ENCODE results near the gene DTNB.

DTNB gene

DNA sequence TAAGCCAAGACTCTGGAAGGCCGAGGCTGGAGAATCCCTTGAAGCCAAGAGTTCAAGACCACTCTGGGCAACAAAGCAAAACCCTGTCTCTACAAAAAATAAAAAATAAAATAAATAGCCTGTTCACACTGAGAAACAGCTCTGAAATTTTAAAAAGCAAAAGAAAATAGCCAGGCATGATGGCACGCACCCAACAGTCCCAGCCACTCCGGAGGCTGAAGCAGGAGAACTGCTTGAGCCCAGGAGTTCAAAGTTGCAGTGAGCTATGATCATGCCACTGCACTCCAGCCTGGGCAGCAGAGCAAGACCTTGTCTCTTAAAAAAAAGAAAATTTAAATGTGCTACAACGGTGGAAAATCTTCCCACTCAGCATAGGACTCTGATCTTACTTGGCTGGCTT is 52.7 kb downstream of the DTNB start:
- DNase-seq (ENCODE audit: low spot score) = no peak
- in situ Hi-C loops (cut with MboI; ENCODE audit: low sequenced_read_pairs, unreplicated experiment) = no loop called here
- TF ChIP-seq, protein P1, sequence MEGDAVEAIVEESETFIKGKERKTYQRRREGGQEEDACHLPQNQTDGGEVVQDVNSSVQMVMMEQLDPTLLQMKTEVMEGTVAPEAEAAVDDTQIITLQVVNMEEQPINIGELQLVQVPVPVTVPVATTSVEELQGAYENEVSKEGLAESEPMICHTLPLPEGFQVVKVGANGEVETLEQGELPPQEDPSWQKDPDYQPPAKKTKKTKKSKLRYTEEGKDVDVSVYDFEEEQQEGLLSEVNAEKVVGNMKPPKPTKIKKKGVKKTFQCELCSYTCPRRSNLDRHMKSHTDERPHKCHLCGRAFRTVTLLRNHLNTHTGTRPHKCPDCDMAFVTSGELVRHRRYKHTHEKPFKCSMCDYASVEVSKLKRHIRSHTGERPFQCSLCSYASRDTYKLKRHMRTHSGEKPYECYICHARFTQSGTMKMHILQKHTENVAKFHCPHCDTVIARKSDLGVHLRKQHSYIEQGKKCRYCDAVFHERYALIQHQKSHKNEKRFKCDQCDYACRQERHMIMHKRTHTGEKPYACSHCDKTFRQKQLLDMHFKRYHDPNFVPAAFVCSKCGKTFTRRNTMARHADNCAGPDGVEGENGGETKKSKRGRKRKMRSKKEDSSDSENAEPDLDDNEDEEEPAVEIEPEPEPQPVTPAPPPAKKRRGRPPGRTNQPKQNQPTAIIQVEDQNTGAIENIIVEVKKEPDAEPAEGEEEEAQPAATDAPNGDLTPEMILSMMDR (IDR thresholded peaks at IDR 0.05; ENCODE audit: borderline replicate concordance, control extremely low read depth, extremely low read depth, insufficient read depth, missing control alignments) = no peak

DNA sequence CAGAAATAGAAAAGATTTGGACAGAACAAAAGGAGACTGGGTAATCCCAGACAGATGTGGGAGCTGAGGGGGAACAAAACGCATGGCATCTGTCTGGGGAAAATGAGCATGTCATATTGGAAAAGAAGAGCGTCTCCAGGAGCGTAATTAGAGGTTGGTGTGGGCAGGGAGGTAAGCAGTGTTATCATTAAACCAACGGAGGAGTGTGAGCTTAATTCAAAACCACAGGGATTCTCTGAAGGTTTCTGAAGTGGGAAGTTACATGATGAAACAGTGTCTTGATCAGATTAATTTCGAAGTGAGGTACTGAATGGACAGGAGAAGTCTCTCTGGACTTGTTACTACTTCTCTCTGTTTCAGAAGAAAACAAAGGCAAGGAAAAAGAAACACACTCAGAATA is 53.3 kb downstream of the DTNB start:
- in situ Hi-C loops (cut with MboI; ENCODE audit: low sequenced_read_pairs, unreplicated experiment) = no loop called here
- no peak for DNase-seq (ENCODE audit: low spot score)
- TF ChIP-seq, protein P1 (IDR thresholded peaks at IDR 0.05; ENCODE audit: borderline replicate concordance, control extremely low read depth, extremely low read depth, insufficient read depth, missing control alignments) = no peak

DNA sequence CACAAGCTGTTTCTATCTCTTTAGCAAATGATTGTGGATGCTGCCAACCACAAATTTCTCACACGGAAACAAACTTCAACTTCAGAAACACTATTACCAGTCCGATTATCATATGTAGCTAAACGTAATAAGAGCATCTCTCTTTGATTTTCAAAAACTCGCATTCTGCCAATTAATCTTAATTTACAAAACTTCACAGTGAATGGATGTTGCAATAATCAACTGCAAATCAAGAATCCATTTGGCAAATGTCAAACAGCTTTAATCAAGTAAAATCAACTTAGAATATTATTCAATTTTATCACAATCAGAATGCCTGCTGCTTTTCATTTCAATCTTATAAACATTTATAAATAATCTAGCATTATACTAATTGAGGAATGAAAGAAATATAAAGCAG is 54.2 kb downstream of the DTNB start:
- TF ChIP-seq, protein P1 (IDR thresholded peaks at IDR 0.05; ENCODE audit: borderline replicate concordance, control extremely low read depth, extremely low read depth, insufficient read depth, missing control alignments) = no peak
- in situ Hi-C loops (cut with MboI; ENCODE audit: low sequenced_read_pairs, unreplicated experiment) = no loop called here
- no peak for DNase-seq (ENCODE audit: low spot score)

DNA sequence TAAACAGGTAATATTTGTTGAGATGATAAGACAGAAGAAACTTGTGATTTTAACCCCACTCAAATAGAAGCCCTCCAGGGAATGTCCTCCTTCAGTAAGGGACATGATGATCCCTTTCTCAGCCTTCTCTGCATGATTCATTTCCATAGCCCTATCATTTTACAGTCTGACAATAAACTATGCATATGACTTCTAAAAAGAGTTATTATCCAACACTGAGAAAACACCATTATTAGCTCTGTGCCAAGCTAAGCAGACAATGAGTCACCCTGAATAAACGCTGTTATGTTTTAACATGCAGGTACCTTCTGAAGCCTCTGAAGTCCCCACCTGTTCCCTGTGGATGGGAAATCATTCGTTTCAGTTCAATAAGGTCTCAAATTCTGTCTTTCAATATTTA is 54.7 kb downstream of the DTNB start:
- no peak for DNase-seq (ENCODE audit: low spot score)
- in situ Hi-C loops (cut with MboI; ENCODE audit: low sequenced_read_pairs, unreplicated experiment) = no loop called here

DNA sequence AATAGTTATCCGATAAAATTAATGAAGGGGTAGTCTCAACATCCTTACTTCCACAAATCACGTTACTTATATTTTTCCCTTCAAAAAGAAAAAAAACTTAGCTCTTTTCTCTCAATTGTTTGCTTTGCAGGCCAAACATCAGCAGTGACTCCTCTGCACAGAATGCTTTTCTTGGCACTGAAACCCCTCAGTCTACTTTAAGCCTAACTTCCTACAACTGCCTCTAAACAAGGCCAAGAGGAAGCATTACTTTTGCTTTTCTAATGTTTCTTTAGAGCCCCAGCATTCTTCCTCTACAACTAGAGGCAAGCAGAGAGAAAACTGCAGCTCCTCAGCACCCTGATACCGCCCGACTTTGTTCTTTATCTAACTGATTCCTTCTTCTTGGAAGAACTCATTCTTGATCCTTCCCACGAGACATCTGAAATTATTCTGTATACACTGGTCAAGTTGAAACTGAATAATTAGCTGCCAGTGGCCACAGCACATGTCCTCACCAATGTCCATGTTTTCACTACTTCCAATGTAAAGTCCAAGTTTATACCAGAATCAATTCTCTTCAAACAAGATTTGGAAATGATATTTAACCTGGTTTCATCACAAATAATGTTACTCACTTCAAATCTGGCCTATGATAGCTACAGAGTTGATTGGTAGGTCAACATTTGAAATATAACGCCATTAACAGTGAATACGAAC is 55.3 kb downstream of the DTNB start:
- in situ Hi-C loops (cut with MboI; ENCODE audit: low sequenced_read_pairs, unreplicated experiment) = no loop called here
- TF ChIP-seq, protein P1 (IDR thresholded peaks at IDR 0.05; ENCODE audit: borderline replicate concordance, control extremely low read depth, extremely low read depth, insufficient read depth, missing control alignments) = no peak
- DNase-seq (ENCODE audit: low spot score) = no peak

More for the DNA sequence above, 54.7 kb downstream of the DTNB start:
- TF ChIP-seq, protein P1 (IDR thresholded peaks at IDR 0.05; ENCODE audit: borderline replicate concordance, control extremely low read depth, extremely low read depth, insufficient read depth, missing control alignments) = no peak

DNA sequence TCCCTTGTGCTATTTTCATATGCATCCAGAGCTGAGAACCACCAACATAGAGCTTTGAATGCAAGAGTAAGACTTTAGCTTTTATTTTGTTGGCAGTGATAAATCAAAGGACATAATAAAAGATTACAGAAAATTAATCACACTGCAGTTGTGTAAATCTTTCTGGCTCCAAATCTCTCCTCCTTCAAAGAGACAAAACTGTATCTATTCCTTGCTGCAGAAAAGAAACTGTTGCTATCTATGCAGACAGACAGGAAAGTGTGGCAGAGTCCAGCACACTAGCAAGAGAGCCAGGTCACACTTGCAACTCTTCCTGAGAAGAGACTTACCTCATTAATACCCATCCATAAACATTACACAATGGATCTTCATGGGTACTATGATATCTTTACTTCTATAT is 57.5 kb downstream of the DTNB start:
- TF ChIP-seq, protein P1 (IDR thresholded peaks at IDR 0.05; ENCODE audit: borderline replicate concordance, control extremely low read depth, extremely low read depth, insufficient read depth, missing control alignments) = no peak
- in situ Hi-C loops (cut with MboI; ENCODE audit: low sequenced_read_pairs, unreplicated experiment) = no loop called here
- no peak for DNase-seq (ENCODE audit: low spot score)
